Motor neuron (in vitro differentiated cells): ENCODE results near the gene TMEM79. TPM values are rescaled to one million over a fixed set of nuclear protein-coding genes. Genes with fewer than 3 reads are reported as not detected.

Experiments
- ATAC-seq, 8 experiments: fragments of 200-7000 bp; cut with Tn5 transposase; replicated peaks in 6 of 8; 2 replicates each; pipeline ENCODE4 v1.8.0; 2021; ENCODE audit warnings: mild to moderate bottlenecking in 8 of 8, moderate library complexity in 8 of 8
- H3K27ac ChIP-seq, 2 donors: fragments of 250-450 bp; sonication (Bioruptor Pico); 2 replicates each; pipeline ENCODE4 v1.9.0; 2021; ENCODE audit warnings: antibody characterized with exemption in 2 of 2, mild to moderate bottlenecking in 2 of 2, moderate library complexity in 1 of 2
- H3K4me1 ChIP-seq, 2 donors: fragments of 250-450 bp; sonication (Bioruptor Pico); replicated peaks in 1 of 2; 2 replicates each; pipeline ENCODE4 v1.6.1; 2021; ENCODE audit warnings: antibody characterized with exemption in 2 of 2, mild to moderate bottlenecking in 2 of 2, moderate library complexity in 1 of 2
- H3K4me3 ChIP-seq, 5 donors: fragments of 250-450 bp; sonication (Bioruptor Pico); 2 replicates each; pipeline ENCODE4 v1.9.0; 2021; ENCODE audit warnings: antibody characterized with exemption in 5 of 5, mild to moderate bottlenecking in 5 of 5, moderate library complexity in 4 of 5
- WGBS, 10 experiments: fragments of 450-650 bp; shearing (Covaris generic); methylation state at CpG; one replicate each; pipeline ENCODE4 v1.0.0; 2022; 5-methylcytosine and 5-hydroxymethylcytosine counted together
- in situ Hi-C, 9 experiments: fragments of 400-800 bp; cut with MboI; loops; one replicate each; pipeline ENCODE4 v1.15.0; 2021; ENCODE audit warnings: low sequenced_read_pairs in 9 of 9, low pct_unique_long_range_greater_than_20kb in 2 of 9; ENCODE audit not compliant: unreplicated experiment in 9 of 9
- total RNA-seq, 8 experiments: library from RNA; unstranded; fragments of 300-600 nt; gene quantifications; 2 replicates each; pipeline versions ENCODE4 v1.2.3 to v1.2.4, GENCODE V29; 2022

TMEM79 gene
- total RNA-seq, 8 experiments from 2014 or later: 3.1 to 6.5 (median 4.8) TPM

GRCh38 chr1:156336242-156336641 is 52.1 kb downstream of the TMEM79 start:
- Histone ChIP-seq H3K4me1 (peaks cover 11% of the 10 kb centered on the region in 2 donors), H3K4me3 (peak overlapping the region in 3 of 5 donors; percentile 63 to 84 (median 68)), H3K27ac (no peak overlapping the region)
- in situ Hi-C loops: no loop called here
- no peak for ATAC-seq
- 33 to 89% (median 81%) methylated on average over 1 to 4 of the region's 4 CpGs; no CpG with 5 or more reads in 1 of the 10 experiments for WGBS, 10 experiments

- no peak for ATAC-seq
- peak overlapping the region; percentile 78 to 84 for H3K27ac ChIP-seq
- H3K4me1 ChIP-seq: peaks cover 11% of the 10 kb centered on the region in 2 donors
- in situ Hi-C loops: no loop called here
- H3K4me3 ChIP-seq: peak overlapping the region; percentile 59 to 84 (median 68)
- 9 to 84% (median 36%) methylated on average over 5 to 34 of the region's 34 CpGs for WGBS, 10 experiments
Observed at GRCh38 chr1:156337052-156337887, 53.1 kb downstream of the TMEM79 start.

- WGBS, 10 experiments: 0 to 3% (median 0%) methylated on average over 1 to 11 of the region's 14 CpGs; no CpG with 5 or more reads in 4 of the 10 experiments
- in situ Hi-C loops: no loop called here
- Histone ChIP-seq H3K27ac (peak overlapping the region; percentile 78 to 84), H3K4me3 (peak overlapping the region; percentile 59 to 84 (median 68)), H3K4me1 (peaks cover 11% of the 10 kb centered on the region in 2 donors)
- peak in 7 of 8 experiments; percentile 0 to 32 (median 0) for ATAC-seq
Observed at GRCh38 chr1:156337888-156338179, 53.7 kb downstream of the TMEM79 start.

- Histone ChIP-seq H3K4me1 (peaks cover 11% of the 10 kb centered on the region in 2 donors), H3K27ac (peak within 1 kb of the TSS; percentile 78 to 84), H3K4me3 (peak within 1 kb of the TSS; percentile 59 to 84 (median 68))
- WGBS, 10 experiments: 0 to 5% (median 3%) methylated on average over 5 to 38 of the region's 47 CpGs; no CpG with 5 or more reads in 1 of the 10 experiments
- peak; percentile 92 to 97 (median 96) for ATAC-seq
- in situ Hi-C loops: no loop called here
Observed at GRCh38 chr1:156338180-156338976, 54.3 kb downstream of the TMEM79 start, which contains the start of the genes CCT3 and TSACC. TSS of gene CCT3 (minus strand) at chr1:156338292. CDS start at chr1:156338184, 108 bp downstream. TSS of gene TSACC (plus strand) at chr1:156338526. CDS start at chr1:156339758, 1,232 bp downstream.

Other genes starting within 250 kb of the TMEM79 start
- gene UBQLN4, start 230.5 kb upstream of the TMEM79 start, total RNA-seq: 10 to 100 TPM; 22.7 to 51.1 (median 35.0) TPM
- 100 to 1,000 TPM in 5 of 8 experiments, 10 to 100 TPM in 3; 85.2 to 166 (median 102) TPM for gene LAMTOR2, start 229.5 kb upstream of the TMEM79 start, total RNA-seq
- gene RAB25, start 223.2 kb upstream of the TMEM79 start, total RNA-seq: 1 to 10 TPM in 3 of 8 experiments, under 1 TPM in 2, not detected in 3; 0.50 to 1.3 (median 1.1) TPM
- 10 to 100 TPM in 7 of 8 experiments, 1 to 10 TPM in 1; 1.2 to 92.3 (median 33.9) TPM for gene MEX3A, start 201.9 kb upstream of the TMEM79 start, total RNA-seq
- gene LMNA, start 169.6 kb upstream of the TMEM79 start, total RNA-seq: 100 to 1,000 TPM in 3 of 8 experiments, 10 to 100 TPM in 5; 29.8 to 370 (median 68.0) TPM
- 1 to 10 TPM in 7 of 8 experiments, under 1 TPM in 1; 0.85 to 6.1 (median 2.7) TPM for gene SEMA4A, start 130.7 kb upstream of the TMEM79 start, total RNA-seq
- 10 to 100 TPM; 16.5 to 26.8 (median 20.9) TPM for gene SLC25A44, start 90.2 kb upstream of the TMEM79 start, total RNA-seq
- 100 to 1,000 TPM in 1 of 8 experiments, 10 to 100 TPM in 7; 19.8 to 131 (median 46.3) TPM for gene PMF1, start 71.3 kb upstream of the TMEM79 start, total RNA-seq
- 1 to 10 TPM in 3 of 8 experiments, under 1 TPM in 5; 0.36 to 2.6 (median 0.93) TPM for gene BGLAP, start 42.1 kb upstream of the TMEM79 start, total RNA-seq
- 1 to 10 TPM in 7 of 8 experiments, under 1 TPM in 1; 0.61 to 8.6 (median 2.6) TPM for gene PAQR6, start 36.3 kb upstream of the TMEM79 start, total RNA-seq
- gene SMG5, start 1.5 kb upstream of the TMEM79 start, total RNA-seq: 10 to 100 TPM; 34.5 to 78.8 (median 62.7) TPM
- 100 to 1,000 TPM in 1 of 8 experiments, 10 to 100 TPM in 7; 16.3 to 138 (median 33.0) TPM for gene GLMP, start 11.4 kb downstream of the TMEM79 start, total RNA-seq
- 1 to 10 TPM in 1 of 8 experiments, under 1 TPM in 5, not detected in 2; 0.46 to 1.4 (median 0.67) TPM for gene VHLL, start 15.0 kb downstream of the TMEM79 start, total RNA-seq
- gene CCT3, start 54.0 kb downstream of the TMEM79 start, total RNA-seq: 100 to 1,000 TPM; 204 to 465 (median 351) TPM
- gene TSACC, start 54.2 kb downstream of the TMEM79 start, total RNA-seq: 1 to 10 TPM in 3 of 8 experiments, under 1 TPM in 3, not detected in 2; 0.22 to 8.3 (median 1.2) TPM
- 1 to 10 TPM in 1 of 8 experiments, under 1 TPM in 4, not detected in 3; 0.38 to 1.8 (median 0.50) TPM for gene RHBG, start 84.9 kb downstream of the TMEM79 start, total RNA-seq
- 10 to 100 TPM in 5 of 8 experiments, 1 to 10 TPM in 3; 6.6 to 28.6 (median 11.3) TPM for gene MEF2D, start 216.4 kb downstream of the TMEM79 start, total RNA-seq